ENCODE results near the gene PIK3AP1. TPM values are rescaled to one million over a fixed set of nuclear protein-coding genes. Genes with fewer than 3 reads are reported as not detected.

The PIK3AP1 gene
- total RNA-seq, 1 experiment from 2014 or later, result 7.1 TPM

DNA sequence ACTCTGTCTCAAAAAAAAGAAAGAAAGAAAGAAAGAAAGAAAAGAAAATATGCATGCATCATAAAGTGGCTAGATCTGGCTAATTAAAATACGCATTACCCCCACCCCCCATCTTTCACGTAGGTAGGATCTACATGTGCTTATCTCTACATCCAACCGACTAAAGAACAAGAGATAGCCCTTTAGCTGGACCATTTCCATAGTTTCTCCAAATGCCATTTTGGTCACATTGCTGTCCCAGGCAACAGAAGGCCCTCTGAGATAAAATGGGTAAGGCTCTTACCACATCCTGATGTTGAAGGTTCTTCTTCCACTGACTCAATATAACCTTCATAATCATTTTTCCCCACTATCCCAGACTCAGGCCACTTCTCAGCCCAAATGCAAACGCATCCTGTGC lies 31.5 kb downstream of the PIK3AP1 start:
- no peak overlapping the region for H3K4me2 ChIP-seq (ENCODE audit: low read length)
- no peak for ATAC-seq
- H3K79me2 ChIP-seq (ENCODE audit: insufficient read depth, low read length), result no peaks in the 10 kb centered on the region
- H4K20me1 ChIP-seq (ENCODE audit: insufficient read depth), result no peaks in the 10 kb centered on the region
- ChIA-PET POLR2A (no interaction called here), RAD21 (ENCODE audit: low non-redundant PET in 1 of 2, low total read pairs in 2 of 2, uncharacterized antibody in 2 of 2, unreplicated experiment in 2 of 2) (no interaction called here), CTCF (no interaction called here)
- TF ChIP-seq JUND (IDR thresholded peaks at IDR 0.05) (no peak), CBX3 (IDR thresholded peaks at IDR 0.05; ENCODE audit: low read depth) (no peak), RAD21 (IDR thresholded peaks at IDR 0.05; ENCODE audit: low read depth) (no peak), EZH2 (IDR thresholded peaks at IDR 0.05) (no peak), ZBTB33 (IDR thresholded peaks at IDR 0.05; ENCODE audit: extremely low read depth, insufficient replicate concordance, low read length) (no peak), SRF (IDR thresholded peaks at IDR 0.05; ENCODE audit: low read depth) (no peak), ZFX (IDR thresholded peaks at IDR 0.05) (no peak), ZNF274 (IDR thresholded peaks at IDR 0.05; ENCODE audit: low read depth, low read length) (no peak), FOSL1 (IDR thresholded peaks at IDR 0.05; ENCODE audit: low read depth) (no peak)
- TF ChIP-seq, protein P1, sequence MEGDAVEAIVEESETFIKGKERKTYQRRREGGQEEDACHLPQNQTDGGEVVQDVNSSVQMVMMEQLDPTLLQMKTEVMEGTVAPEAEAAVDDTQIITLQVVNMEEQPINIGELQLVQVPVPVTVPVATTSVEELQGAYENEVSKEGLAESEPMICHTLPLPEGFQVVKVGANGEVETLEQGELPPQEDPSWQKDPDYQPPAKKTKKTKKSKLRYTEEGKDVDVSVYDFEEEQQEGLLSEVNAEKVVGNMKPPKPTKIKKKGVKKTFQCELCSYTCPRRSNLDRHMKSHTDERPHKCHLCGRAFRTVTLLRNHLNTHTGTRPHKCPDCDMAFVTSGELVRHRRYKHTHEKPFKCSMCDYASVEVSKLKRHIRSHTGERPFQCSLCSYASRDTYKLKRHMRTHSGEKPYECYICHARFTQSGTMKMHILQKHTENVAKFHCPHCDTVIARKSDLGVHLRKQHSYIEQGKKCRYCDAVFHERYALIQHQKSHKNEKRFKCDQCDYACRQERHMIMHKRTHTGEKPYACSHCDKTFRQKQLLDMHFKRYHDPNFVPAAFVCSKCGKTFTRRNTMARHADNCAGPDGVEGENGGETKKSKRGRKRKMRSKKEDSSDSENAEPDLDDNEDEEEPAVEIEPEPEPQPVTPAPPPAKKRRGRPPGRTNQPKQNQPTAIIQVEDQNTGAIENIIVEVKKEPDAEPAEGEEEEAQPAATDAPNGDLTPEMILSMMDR (IDR thresholded peaks at IDR 0.05 in 2 of 3, conservative IDR thresholded peaks at IDR 0.05 in 1 of 3; ENCODE audit: borderline replicate concordance in 1 of 3, insufficient read depth in 1 of 3, low read depth in 2 of 3, low read length in 2 of 3), result no peak
- H3K9ac ChIP-seq (ENCODE audit: low read length), result no peak overlapping the region
- no peaks in the 10 kb centered on the region for H3K9me2 ChIP-seq (ENCODE audit: insufficient read depth)
- H2AFZ ChIP-seq (ENCODE audit: low read depth, low read length, poor library complexity, severe bottlenecking), result no peak overlapping the region
- no peaks in the 10 kb centered on the region for H3K4me1 ChIP-seq (ENCODE audit: control insufficient read depth in 1 of 2, insufficient read depth in 2 of 2, low read length in 2 of 2)
- no peak overlapping the region for H3K27ac ChIP-seq (ENCODE audit: low read depth, low read length)
- BruUV-seq (replicated peaks), result no TSS peak
- H3K27me3 ChIP-seq (ENCODE audit: insufficient read depth, low read length), result no peaks in the 10 kb centered on the region
- no peak for DNase-seq (ENCODE audit: low read depth, low spot score)
- no peak overlapping the region for H3K4me3 ChIP-seq (replicated peaks in 1 of 2; ENCODE audit: low read depth in 1 of 2, low read length in 2 of 2)
- H3K9me3 ChIP-seq (ENCODE audit: control insufficient read depth in 1 of 2, insufficient read depth in 1 of 2, low read depth in 1 of 2, low read length in 2 of 2), result no peaks in the 10 kb centered on the region
- no peaks in the 10 kb centered on the region for H3K36me3 ChIP-seq (ENCODE audit: control insufficient read depth in 1 of 2, insufficient read depth in 2 of 2, low read length in 2 of 2)
- intact Hi-C loops (cut with micrococcal nuclease), result no loop called here

Data from HCT116 (cell line).